Measurements from ENCODE around the gene SENP6.

DNA sequence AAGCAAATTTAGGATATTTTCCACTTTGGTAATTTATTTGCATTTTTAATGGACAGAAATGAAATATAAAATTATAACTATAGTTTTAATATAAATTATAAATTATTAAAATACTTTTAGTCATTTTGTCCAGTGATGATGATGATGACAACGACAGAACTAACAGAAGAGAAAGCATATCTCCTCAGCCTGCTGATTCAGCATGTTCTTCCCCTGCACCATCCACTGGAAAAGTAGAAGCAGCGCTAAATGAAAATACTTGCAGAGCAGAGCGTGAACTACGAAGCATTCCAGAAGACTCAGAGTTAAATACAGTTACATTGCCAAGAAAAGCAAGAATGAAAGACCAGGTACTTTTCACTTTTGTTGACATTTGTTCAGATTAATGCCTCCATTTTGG, 64.9 kb downstream of the SENP6 start:
- no peak for TF ChIP-seq POLR2A (IDR thresholded peaks at IDR 0.05; ENCODE audit: low read length)
- no peak for TF ChIP-seq GATA1 (IDR thresholded peaks at IDR 0.05; ENCODE audit: low read depth, low read length)
